Hypothalamus (tissue), 51 donors: ENCODE results near the gene HMX2.

Experiments used
- DNase-seq, 51 donors: peaks; one replicate each; lab custom pipeline; 2025; lab: John Stamatoyannopoulos, UW

HMX2 gene

GRCh38 chr10:123180101-123181090 is 32.5 kb downstream of the HMX2 start:
- no peak for DNase-seq

- DNase-seq = no peak
Measured at GRCh38 chr10:123183724-123184123, 35.8 kb downstream of the HMX2 start.

- DNase-seq = no peak
Measured at GRCh38 chr10:123187781-123188180, 39.8 kb downstream of the HMX2 start.

- no peak for DNase-seq
Measured at GRCh38 chr10:123191886-123192285, 44.0 kb downstream of the HMX2 start.

- DNase-seq = no peak
Measured at GRCh38 chr10:123194056-123194455, 46.1 kb downstream of the HMX2 start.
